DMS114 treated with DMSO at 0.1 percent for 48 hours (cell line): ENCODE results near the gene SLC6A18.

ENCODE experiments used
- DNase-seq: peaks from one replicate; lab custom pipeline; 2025; ENCODE audit not compliant: unreplicated experiment; lab: John Stamatoyannopoulos, UW

SLC6A18 gene

GRCh38 chr5:1203311-1203967, 21.7 kb upstream of the SLC6A18 start:
- no peak for DNase-seq

GRCh38 chr5:1203968-1204692, 21.1 kb upstream of the SLC6A18 start:
- no peak for DNase-seq

- peak; percentile 23 for DNase-seq
Observed at GRCh38 chr5:1204693-1205242, 20.4 kb upstream of the SLC6A18 start.

GRCh38 chr5:1205255-1206180, 19.7 kb upstream of the SLC6A18 start:
- DNase-seq = no peak

- no peak for DNase-seq
Observed at GRCh38 chr5:1206521-1207412, 18.4 kb upstream of the SLC6A18 start.

- DNase-seq = no peak
Observed at GRCh38 chr5:1207555-1207954, 17.6 kb upstream of the SLC6A18 start.

GRCh38 chr5:1208221-1208742, 16.9 kb upstream of the SLC6A18 start:
- DNase-seq = no peak

- peak; percentile 3 for DNase-seq
Observed at GRCh38 chr5:1208743-1209488, 16.3 kb upstream of the SLC6A18 start.

GRCh38 chr5:1209489-1209852, 15.7 kb upstream of the SLC6A18 start:
- DNase-seq = no peak

- DNase-seq = no peak
Observed at GRCh38 chr5:1209896-1210776, 15.0 kb upstream of the SLC6A18 start.

GRCh38 chr5:1210832-1211251, 14.3 kb upstream of the SLC6A18 start:
- DNase-seq = no peak

- DNase-seq = no peak
Observed at GRCh38 chr5:1211701-1212100, 13.5 kb upstream of the SLC6A18 start.

- DNase-seq = no peak
Observed at GRCh38 chr5:1212271-1212670, 12.9 kb upstream of the SLC6A18 start.

GRCh38 chr5:1212881-1213280, 12.3 kb upstream of the SLC6A18 start:
- no peak for DNase-seq

GRCh38 chr5:1213508-1214162, 11.5 kb upstream of the SLC6A18 start:
- DNase-seq = no peak

- DNase-seq = no peak
Observed at GRCh38 chr5:1214163-1214935, 10.8 kb upstream of the SLC6A18 start.

GRCh38 chr5:1214936-1215220, 10.3 kb upstream of the SLC6A18 start:
- DNase-seq = no peak
